ENCODE results near the gene LGALS1.

Gene LGALS1

DNA sequence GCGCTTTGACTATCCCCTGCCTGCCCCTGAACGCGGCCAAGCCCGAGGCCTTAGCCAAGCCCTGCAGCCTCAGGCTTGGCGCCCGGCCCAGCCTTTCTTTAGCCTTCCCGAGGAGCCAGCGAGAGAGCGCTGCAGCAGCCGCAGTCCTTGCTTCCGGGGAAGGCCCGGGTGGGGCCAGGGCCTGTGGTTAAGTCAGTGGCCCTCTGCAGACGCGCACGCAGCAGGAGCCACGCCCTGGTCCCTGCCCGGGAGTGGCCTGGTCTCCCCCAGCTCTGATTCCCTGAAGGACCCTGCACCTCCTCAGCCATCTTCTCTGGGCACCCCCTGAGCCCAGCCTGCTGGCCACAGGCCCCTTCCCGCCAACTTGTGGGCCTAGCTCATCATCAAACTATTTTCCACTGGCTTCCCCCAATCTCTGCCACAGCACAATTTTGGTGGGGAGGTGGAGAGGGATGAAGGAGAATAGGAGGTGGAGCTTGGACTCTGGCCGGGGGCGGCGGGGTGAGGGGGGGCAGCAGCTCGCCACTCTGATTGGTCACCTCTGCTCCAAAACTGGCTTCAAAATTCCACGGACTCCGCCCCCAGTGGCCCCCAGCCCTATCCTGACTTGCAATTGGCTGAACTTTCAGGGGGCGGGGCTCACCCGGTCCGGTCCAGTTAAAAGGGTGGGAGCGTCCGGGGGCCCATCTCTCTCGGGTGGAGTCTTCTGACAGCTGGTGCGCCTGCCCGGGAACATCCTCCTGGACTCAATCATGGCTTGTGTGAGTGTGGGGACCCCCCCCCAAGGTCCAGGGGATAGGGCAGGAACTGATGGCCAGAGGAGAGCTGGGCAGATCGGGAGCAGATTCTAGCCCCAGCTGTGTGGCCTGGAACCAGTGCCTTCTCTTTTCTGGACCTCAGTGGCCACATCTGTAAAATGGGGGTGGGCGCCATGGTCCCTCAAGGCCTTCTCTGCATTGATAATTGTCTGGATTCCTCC is at the start of gene LGALS1:
TSS of gene LGALS1 (plus strand) at position 686 of the 979 bp plus-strand sequence. CDS start at position 753, 67 bp downstream.
- Histone ChIP-seq H3K27ac (ENCODE audit: low read depth, low read length) (peak within 1 kb of the TSS; percentile 70), H3K9ac (ENCODE audit: low read depth, low read length) (no peak within 1 kb of the TSS), H3K36me3 (ENCODE audit: control insufficient read depth, insufficient read depth, low read length) (no peaks in the 10 kb centered on the region), H3K4me1 (ENCODE audit: control insufficient read depth, insufficient read depth, low read length) (0 out of 2 replicates have a peak, but pooled peaks cover 7% of the 10 kb centered on the region), H3K27me3 (ENCODE audit: control insufficient read depth, insufficient read depth, low read length) (no peaks in the 10 kb centered on the region), H3K4me3 (ENCODE audit: low read depth, low read length) (peak within 1 kb of the TSS; percentile 67), H3K9me3 (ENCODE audit: control insufficient read depth, insufficient read depth, low read length) (no peaks in the 10 kb centered on the region)

DNA sequence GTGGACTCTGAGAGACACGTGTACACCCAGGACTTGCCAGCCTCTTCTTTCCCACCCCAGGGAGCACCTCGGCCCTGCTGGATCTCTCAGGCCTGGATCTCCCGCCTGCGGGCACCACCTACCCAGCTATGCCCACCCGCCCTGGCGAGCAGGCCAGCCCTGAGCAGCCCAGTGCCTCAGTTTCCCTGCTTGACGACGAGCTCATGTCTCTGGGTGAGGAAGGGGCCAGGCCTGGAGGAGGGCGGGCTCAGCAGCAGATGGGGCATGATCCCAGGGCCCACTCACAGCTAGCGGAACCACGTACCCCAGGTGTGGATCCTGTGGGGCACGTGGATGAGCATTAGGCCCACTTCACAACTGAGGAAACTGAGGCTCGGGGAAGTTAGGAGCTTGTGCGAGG is 49.7 kb upstream of the LGALS1 start:
- Histone ChIP-seq H3K27ac (ENCODE audit: low read depth, low read length) (no peak overlapping the region), H3K4me3 (ENCODE audit: low read depth, low read length) (no peak overlapping the region), H3K4me1 (ENCODE audit: control insufficient read depth, insufficient read depth, low read length) (peaks cover 4% of the 10 kb centered on the region), H3K36me3 (ENCODE audit: control insufficient read depth, insufficient read depth, low read length) (peaks cover 55% of the 10 kb centered on the region), H3K9me3 (ENCODE audit: control insufficient read depth, insufficient read depth, low read length) (no peaks in the 10 kb centered on the region), H3K27me3 (ENCODE audit: control insufficient read depth, insufficient read depth, low read length) (no peaks in the 10 kb centered on the region), H3K9ac (ENCODE audit: low read depth, low read length) (no peak overlapping the region)

GRCh38 chr22:37626144-37626543 is 49.3 kb upstream of the LGALS1 start:
- no peak overlapping the region for H3K27ac ChIP-seq (ENCODE audit: low read depth, low read length)
- H3K9me3 ChIP-seq (ENCODE audit: control insufficient read depth, insufficient read depth, low read length) = no peaks in the 10 kb centered on the region
- H3K4me1 ChIP-seq (ENCODE audit: control insufficient read depth, insufficient read depth, low read length) = peaks cover 4% of the 10 kb centered on the region
- H3K9ac ChIP-seq (ENCODE audit: low read depth, low read length) = no peak overlapping the region
- no peaks in the 10 kb centered on the region for H3K27me3 ChIP-seq (ENCODE audit: control insufficient read depth, insufficient read depth, low read length)
- H3K4me3 ChIP-seq (ENCODE audit: low read depth, low read length) = no peak overlapping the region
- peaks cover 53% of the 10 kb centered on the region for H3K36me3 ChIP-seq (ENCODE audit: control insufficient read depth, insufficient read depth, low read length)

GRCh38 chr22:37626556-37627075 is 48.8 kb upstream of the LGALS1 start:
- no peak overlapping the region for H3K27ac ChIP-seq (ENCODE audit: low read depth, low read length)
- H3K9me3 ChIP-seq (ENCODE audit: control insufficient read depth, insufficient read depth, low read length) = no peaks in the 10 kb centered on the region
- peaks cover 52% of the 10 kb centered on the region for H3K36me3 ChIP-seq (ENCODE audit: control insufficient read depth, insufficient read depth, low read length)
- no peaks in the 10 kb centered on the region for H3K27me3 ChIP-seq (ENCODE audit: control insufficient read depth, insufficient read depth, low read length)
- no peak overlapping the region for H3K4me3 ChIP-seq (ENCODE audit: low read depth, low read length)
- H3K9ac ChIP-seq (ENCODE audit: low read depth, low read length) = no peak overlapping the region
- H3K4me1 ChIP-seq (ENCODE audit: control insufficient read depth, insufficient read depth, low read length) = peaks cover 4% of the 10 kb centered on the region

DNA sequence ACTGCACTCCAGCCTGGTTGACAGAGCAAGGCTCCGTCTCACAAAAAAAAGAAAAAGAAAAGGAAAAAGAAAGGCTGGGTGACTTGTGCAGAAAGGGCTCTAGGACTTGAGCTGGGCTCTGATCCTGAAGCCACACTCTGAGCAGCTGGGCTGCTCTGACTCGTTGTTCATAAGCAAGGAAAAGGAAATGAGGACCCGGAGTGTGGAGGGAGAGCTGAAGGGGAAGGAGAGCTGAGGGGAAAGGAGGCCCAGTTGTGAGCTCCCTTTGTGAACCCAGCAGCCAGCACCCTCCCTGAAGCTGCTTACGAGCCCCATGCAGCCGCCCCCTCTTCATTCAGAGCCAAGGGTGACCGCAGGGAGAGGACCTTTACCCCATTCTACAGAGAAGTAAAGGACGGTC is 48.3 kb upstream of the LGALS1 start:
- no peaks in the 10 kb centered on the region for H3K9me3 ChIP-seq (ENCODE audit: control insufficient read depth, insufficient read depth, low read length)
- no peak overlapping the region for H3K27ac ChIP-seq (ENCODE audit: low read depth, low read length)
- H3K9ac ChIP-seq (ENCODE audit: low read depth, low read length) = no peak overlapping the region
- H3K4me1 ChIP-seq (ENCODE audit: control insufficient read depth, insufficient read depth, low read length) = peaks cover 4% of the 10 kb centered on the region
- no peaks in the 10 kb centered on the region for H3K27me3 ChIP-seq (ENCODE audit: control insufficient read depth, insufficient read depth, low read length)
- H3K36me3 ChIP-seq (ENCODE audit: control insufficient read depth, insufficient read depth, low read length) = peaks cover 53% of the 10 kb centered on the region
- H3K4me3 ChIP-seq (ENCODE audit: low read depth, low read length) = no peak overlapping the region

- H3K4me1 ChIP-seq (ENCODE audit: control insufficient read depth, insufficient read depth, low read length) = peaks cover 4% of the 10 kb centered on the region
- no peak overlapping the region for H3K4me3 ChIP-seq (ENCODE audit: low read depth, low read length)
- no peaks in the 10 kb centered on the region for H3K27me3 ChIP-seq (ENCODE audit: control insufficient read depth, insufficient read depth, low read length)
- H3K36me3 ChIP-seq (ENCODE audit: control insufficient read depth, insufficient read depth, low read length) = peaks cover 57% of the 10 kb centered on the region
- no peak overlapping the region for H3K27ac ChIP-seq (ENCODE audit: low read depth, low read length)
- no peak overlapping the region for H3K9ac ChIP-seq (ENCODE audit: low read depth, low read length)
- no peaks in the 10 kb centered on the region for H3K9me3 ChIP-seq (ENCODE audit: control insufficient read depth, insufficient read depth, low read length)
Observed at GRCh38 chr22:37627545-37627944, 47.9 kb upstream of the LGALS1 start.

DNA sequence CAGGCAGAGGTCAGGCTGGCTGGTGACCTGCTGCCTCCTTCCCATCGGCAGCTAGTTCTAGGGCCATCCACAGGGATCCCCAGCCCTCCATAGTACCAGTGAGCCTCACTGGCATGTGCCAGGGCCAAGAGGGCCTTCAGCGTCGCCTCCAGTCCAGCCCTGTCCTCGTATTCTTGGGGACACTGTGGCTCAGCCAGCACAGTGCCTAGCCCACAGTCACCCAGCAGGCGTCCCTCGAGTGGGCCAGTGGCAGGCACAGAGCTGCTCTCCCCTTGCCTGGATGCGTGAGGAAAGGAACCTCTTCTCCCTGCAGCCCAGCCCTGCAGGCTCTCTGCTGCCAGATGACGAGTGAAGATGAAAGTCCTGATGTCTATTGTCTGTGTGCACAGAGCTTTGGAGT is 46.6 kb upstream of the LGALS1 start:
- H3K4me1 ChIP-seq (ENCODE audit: control insufficient read depth, insufficient read depth, low read length) = peaks cover 13% of the 10 kb centered on the region
- peaks cover 52% of the 10 kb centered on the region for H3K36me3 ChIP-seq (ENCODE audit: control insufficient read depth, insufficient read depth, low read length)
- no peaks in the 10 kb centered on the region for H3K9me3 ChIP-seq (ENCODE audit: control insufficient read depth, insufficient read depth, low read length)
- H3K4me3 ChIP-seq (ENCODE audit: low read depth, low read length) = no peak overlapping the region
- H3K27me3 ChIP-seq (ENCODE audit: control insufficient read depth, insufficient read depth, low read length) = no peaks in the 10 kb centered on the region
- H3K27ac ChIP-seq (ENCODE audit: low read depth, low read length) = no peak overlapping the region
- H3K9ac ChIP-seq (ENCODE audit: low read depth, low read length) = no peak overlapping the region

DNA sequence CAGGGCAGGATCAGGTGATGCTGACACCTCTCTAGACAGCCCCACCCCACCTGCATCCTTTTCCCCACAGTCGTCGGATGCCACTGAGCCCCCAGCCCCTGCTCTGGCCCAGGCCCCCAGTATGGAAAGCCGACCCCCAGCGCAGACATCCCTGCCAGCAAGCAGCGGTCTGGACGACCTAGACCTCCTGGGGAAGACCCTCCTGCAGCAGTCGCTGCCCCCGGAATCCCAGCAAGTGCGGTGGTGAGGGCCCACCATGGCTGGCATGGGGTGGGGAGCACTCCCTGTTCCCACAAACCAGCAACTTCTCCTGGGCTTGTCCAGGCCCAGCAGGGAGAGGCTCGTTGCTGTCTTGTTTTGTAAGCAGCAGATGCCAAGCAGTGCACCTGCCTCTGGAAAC is 45.5 kb upstream of the LGALS1 start:
- H3K4me3 ChIP-seq (ENCODE audit: low read depth, low read length) = no peak overlapping the region
- no peak overlapping the region for H3K9ac ChIP-seq (ENCODE audit: low read depth, low read length)
- H3K27me3 ChIP-seq (ENCODE audit: control insufficient read depth, insufficient read depth, low read length) = no peaks in the 10 kb centered on the region
- peaks cover 21% of the 10 kb centered on the region for H3K4me1 ChIP-seq (ENCODE audit: control insufficient read depth, insufficient read depth, low read length)
- no peak overlapping the region for H3K27ac ChIP-seq (ENCODE audit: low read depth, low read length)
- H3K36me3 ChIP-seq (ENCODE audit: control insufficient read depth, insufficient read depth, low read length) = peaks cover 43% of the 10 kb centered on the region
- no peaks in the 10 kb centered on the region for H3K9me3 ChIP-seq (ENCODE audit: control insufficient read depth, insufficient read depth, low read length)

DNA sequence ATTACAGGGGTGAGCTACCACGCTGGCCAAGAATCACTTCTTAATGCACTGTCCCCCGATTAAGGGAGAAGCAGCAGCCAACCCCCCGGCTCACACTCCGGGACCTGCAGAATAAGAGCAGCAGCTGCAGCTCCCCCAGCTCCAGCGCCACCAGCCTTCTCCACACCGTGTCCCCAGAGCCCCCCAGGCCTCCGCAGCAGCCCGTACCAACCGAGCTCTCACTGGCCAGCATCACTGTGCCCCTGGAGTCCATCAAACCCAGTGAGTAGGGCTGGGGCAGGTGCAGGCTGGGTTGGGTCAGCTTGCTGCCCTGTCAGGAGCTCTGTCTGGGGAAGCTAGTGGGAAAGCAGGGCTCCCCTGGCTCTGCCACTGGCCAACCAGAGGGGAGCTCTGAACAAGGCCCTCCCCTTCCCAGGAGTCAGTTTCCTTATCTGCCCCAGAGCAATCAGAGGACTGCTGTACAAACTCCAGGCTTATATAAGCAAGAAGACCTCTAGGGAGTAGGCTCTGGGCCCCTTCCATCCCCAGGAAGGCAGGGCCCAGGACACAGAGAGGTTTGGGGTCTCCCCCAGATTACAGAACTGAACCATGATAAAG is 44.5 kb upstream of the LGALS1 start:
- Histone ChIP-seq H3K36me3 (ENCODE audit: control insufficient read depth, insufficient read depth, low read length) (peaks cover 33% of the 10 kb centered on the region), H3K27ac (ENCODE audit: low read depth, low read length) (no peak overlapping the region), H3K9me3 (ENCODE audit: control insufficient read depth, insufficient read depth, low read length) (no peaks in the 10 kb centered on the region), H3K9ac (ENCODE audit: low read depth, low read length) (no peak overlapping the region), H3K27me3 (ENCODE audit: control insufficient read depth, insufficient read depth, low read length) (no peaks in the 10 kb centered on the region), H3K4me1 (ENCODE audit: control insufficient read depth, insufficient read depth, low read length) (peaks cover 21% of the 10 kb centered on the region), H3K4me3 (ENCODE audit: low read depth, low read length) (no peak overlapping the region)

- Histone ChIP-seq H3K4me3 (ENCODE audit: low read depth, low read length) (no peak overlapping the region), H3K27ac (ENCODE audit: low read depth, low read length) (no peak overlapping the region), H3K36me3 (ENCODE audit: control insufficient read depth, insufficient read depth, low read length) (peaks cover 30% of the 10 kb centered on the region), H3K27me3 (ENCODE audit: control insufficient read depth, insufficient read depth, low read length) (no peaks in the 10 kb centered on the region), H3K9ac (ENCODE audit: low read depth, low read length) (no peak overlapping the region), H3K4me1 (ENCODE audit: control insufficient read depth, insufficient read depth, low read length) (peaks cover 23% of the 10 kb centered on the region), H3K9me3 (ENCODE audit: control insufficient read depth, insufficient read depth, low read length) (no peaks in the 10 kb centered on the region)
Observed at GRCh38 chr22:37631448-37632173, 43.8 kb upstream of the LGALS1 start.
